Gastrocnemius medialis (tissue), 4 donors: ENCODE measurements around the gene MEIKIN. TPM values are rescaled to one million over a fixed set of nuclear protein-coding genes. Genes with fewer than 3 reads are reported as not detected.
A peak's percentile ranks its signal among the peaks of the same experiment; 100 is the strongest.
"Not testable (repeated sequence)": the region's sequence is repeated elsewhere in the genome, so short reads cannot be mapped to it uniquely, and the experiment has no call there.

ENCODE experiments used
- ATAC-seq, 2 donors: fragments of 150-250 bp; one replicate each; pipeline ENCODE4 v1.9.1; 2016
- DNase-seq, 2 donors: peaks; one replicate each; pipeline ENCODE4 v3.0.0-alpha.2; 2019
- H3K27ac ChIP-seq, 4 donors: fragments of 200-600 bp; sonication (generic); 1 replicate in 1 of 4; 2 replicates in 3 of 4; pipeline ENCODE4 v1.5.1; 2016 to 2018; ENCODE audit warnings: mild to moderate bottlenecking in 2 of 4, moderate library complexity in 1 of 4
- H3K27me3 ChIP-seq, 3 donors: fragments of 200-600 bp; sonication (generic) in 2 of 3; 1 replicate in 1 of 3; 2 replicates in 2 of 3; pipeline versions ENCODE4 v1.5.1 to v1.6.0; 2016 to 2019; ENCODE audit warnings: mild to moderate bottlenecking in 1 of 3, moderate library complexity in 1 of 3
- H3K36me3 ChIP-seq, 2 donors: fragments of 200-600 bp; sonication (generic) in 1 of 2; one replicate each; pipeline ENCODE4 v1.5.1; 2017 to 2018
- H3K4me1 ChIP-seq, 2 donors: fragments of 200-600 bp; sonication (generic) in 1 of 2; one replicate each; pipeline ENCODE4 v1.5.1; 2016 to 2017; ENCODE audit warnings: mild to moderate bottlenecking in 2 of 2
- H3K4me3 ChIP-seq, 4 donors: fragments of 200-600 bp; sonication (generic) in 3 of 4; 1 replicate in 1 of 4; 2 replicates in 3 of 4; pipeline ENCODE4 v1.5.1; 2016 to 2019; ENCODE audit warnings: mild to moderate bottlenecking in 2 of 4
- H3K9me3 ChIP-seq, 3 donors: fragments of 200-600 bp; sonication (generic) in 2 of 3; 1 replicate in 1 of 3; 2 replicates in 2 of 3; pipeline ENCODE4 v1.5.1; 2016 to 2019
- CTCF ChIP-seq, 5 experiments: fragments of 450-650 bp in 3 of 5; fragments of 200-600 bp in 2 of 5; sonication (generic) in 2 of 5; IDR thresholded peaks in 4 of 5; conservative IDR thresholded peaks in 1 of 5; 1 replicate in 4 of 5; 2 replicates in 1 of 5; pipeline ENCODE4 v1.5.1; 2016 to 2019; ENCODE audit warnings: antibody characterized with exemption in 5 of 5, mild to moderate bottlenecking in 3 of 5, moderate library complexity in 3 of 5
- POLR2A ChIP-seq, 2 donors: fragments of 450-650 bp; IDR thresholded peaks; one replicate each; pipeline ENCODE4 v1.6.1; 2017; ENCODE audit warnings: antibody characterized with exemption in 2 of 2, mild to moderate bottlenecking in 2 of 2, moderate library complexity in 2 of 2
- in situ Hi-C, 4 donors: fragments of 200-750 bp; cut with MboI; loops; one replicate each; pipeline versions ENCODE4 v1.15.0 to v1.8.0; 2017; ENCODE audit warnings: low sequenced_read_pairs in 4 of 4
- intact Hi-C: fragments of 100-400 bp; cut with DNase I; formaldehyde crosslinking; loops from one replicate; pipeline ENCODE4 v1.15.1; 2023; ENCODE audit warnings: low total_unique reads
- total RNA-seq, 4 donors: library from RNA; depleted of rRNA; stranded (reverse); fragments of >200 nt; gene quantifications; one replicate each; pipeline versions ENCODE4 v1.1.0 to v1.2.3, GENCODE V29; 2016

Gene MEIKIN
- total RNA-seq, 4 donors from 2014 or later, result not detected

DNA sequence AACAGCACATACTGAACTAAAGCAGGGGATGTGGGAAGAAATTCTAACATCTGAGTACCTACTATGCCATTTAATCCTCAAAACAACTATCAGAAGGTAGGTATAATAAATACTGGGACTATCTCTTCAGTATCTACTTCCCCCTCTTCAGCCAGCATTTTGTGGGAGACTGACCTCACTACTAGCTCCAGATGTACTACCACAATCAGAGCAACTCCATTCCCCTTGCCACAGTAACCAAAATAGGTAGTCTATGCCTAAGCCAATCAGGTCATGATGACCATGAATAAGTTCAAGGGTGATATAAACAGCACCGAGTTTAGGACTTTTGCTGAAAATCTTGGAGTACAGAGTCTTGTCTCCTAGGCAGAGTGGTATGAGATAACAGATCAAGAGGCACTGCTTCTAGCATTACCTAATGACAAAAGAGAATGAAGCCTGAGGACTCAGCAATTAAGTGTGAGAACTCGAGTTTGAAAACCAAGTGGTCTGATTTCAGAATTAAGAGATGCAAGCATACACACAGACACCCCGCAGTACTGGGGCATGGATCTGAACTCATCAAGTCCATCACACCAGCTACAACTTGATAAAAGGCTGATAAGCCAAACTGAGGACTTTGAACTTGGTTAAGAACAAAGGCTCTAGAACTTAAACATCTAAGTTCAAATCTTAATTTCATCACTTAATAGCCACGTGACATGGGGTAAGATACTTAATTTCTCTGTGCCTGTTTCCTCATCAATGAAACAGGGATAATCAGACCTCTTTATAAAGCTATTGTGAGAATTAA, 158.4 kb downstream of the MEIKIN start:
- peaks cover 38 to 49% of the 10 kb centered on the region in 2 donors for H3K4me1 ChIP-seq

DNA sequence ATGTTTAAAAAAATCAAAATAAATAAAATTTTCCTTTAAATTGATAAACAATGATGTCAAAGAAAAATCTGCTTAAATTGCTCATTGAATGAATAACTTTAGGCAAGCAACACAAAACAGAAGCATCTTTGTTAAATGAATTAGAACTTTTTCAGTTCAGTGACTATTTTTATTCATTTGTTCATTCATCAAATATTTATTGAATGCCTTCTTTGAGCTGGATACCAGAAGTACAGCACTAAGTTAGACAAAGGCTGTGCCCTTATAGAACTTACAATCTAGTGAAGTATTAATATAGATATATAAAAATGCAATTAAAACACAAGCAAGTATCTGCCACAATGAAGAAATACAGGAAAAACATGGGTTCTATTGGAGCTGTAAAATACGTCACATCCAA, 159.4 kb downstream of the MEIKIN start:
- no peak for DNase-seq
- TF ChIP-seq CTCF (IDR thresholded peaks at IDR 0.05 in 4 of 5, conservative IDR thresholded peaks at IDR 0.05 in 1 of 5), result no peak
- TF ChIP-seq POLR2A (IDR thresholded peaks at IDR 0.05), result no peak
- intact Hi-C loops, result no loop called here
- Histone ChIP-seq H3K36me3 (no peaks in the 10 kb centered on the region), H3K27ac (no peak overlapping the region), H3K27me3 (no peaks in the 10 kb centered on the region), H3K4me1 (peaks cover 28 to 47% of the 10 kb centered on the region in 2 donors), H3K9me3 (no peaks in the 10 kb centered on the region), H3K4me3 (no peak overlapping the region)
- in situ Hi-C loops, result no loop called here
- no peak for ATAC-seq

More for the DNA sequence above, 158.4 kb downstream of the MEIKIN start:
- no peaks in the 10 kb centered on the region for H3K36me3 ChIP-seq
- TF ChIP-seq CTCF (IDR thresholded peaks at IDR 0.05 in 4 of 5, conservative IDR thresholded peaks at IDR 0.05 in 1 of 5), result no peak
- TF ChIP-seq POLR2A (IDR thresholded peaks at IDR 0.05), result no peak
- ATAC-seq (no peak), DNase-seq (no peak)
- intact Hi-C loops (no loop called here), in situ Hi-C loops (no loop called here)
- H3K27me3 ChIP-seq, result no peaks in the 10 kb centered on the region
- H3K27ac ChIP-seq, result peak overlapping the region in 3 of 4 donors; percentile 13 to 50 (median 30)
- H3K4me3 ChIP-seq, result no peak overlapping the region
- H3K9me3 ChIP-seq, result no peaks in the 10 kb centered on the region

GRCh38 chr5:131783874-131784273, 161.6 kb downstream of the MEIKIN start:
- no peaks in the 10 kb centered on the region for H3K9me3 ChIP-seq
- H3K27ac ChIP-seq, result no peak overlapping the region
- no peak for DNase-seq
- ATAC-seq, result no peak
- no peak overlapping the region for H3K4me3 ChIP-seq
- no peaks in the 10 kb centered on the region for H3K27me3 ChIP-seq
- TF ChIP-seq POLR2A (IDR thresholded peaks at IDR 0.05) (no peak), CTCF (IDR thresholded peaks at IDR 0.05 in 4 of 5, conservative IDR thresholded peaks at IDR 0.05 in 1 of 5) (no peak)
- H3K36me3 ChIP-seq, result no peaks in the 10 kb centered on the region
- in situ Hi-C loops, result no loop called here
- intact Hi-C loops, result no loop called here
- peaks cover 24 to 41% of the 10 kb centered on the region in 2 donors for H3K4me1 ChIP-seq

GRCh38 chr5:131783357-131783756, 162.1 kb downstream of the MEIKIN start:
- peaks cover 24 to 39% of the 10 kb centered on the region in 2 donors for H3K4me1 ChIP-seq
- in situ Hi-C loops, result no loop called here
- intact Hi-C loops, result no loop called here
- DNase-seq (no peak), ATAC-seq (no peak)
- H3K27ac ChIP-seq, result no peak overlapping the region
- no peak overlapping the region for H3K4me3 ChIP-seq
- no peaks in the 10 kb centered on the region for H3K27me3 ChIP-seq
- no peaks in the 10 kb centered on the region for H3K9me3 ChIP-seq
- H3K36me3 ChIP-seq, result no peaks in the 10 kb centered on the region
- TF ChIP-seq POLR2A (IDR thresholded peaks at IDR 0.05), result no peak

GRCh38 chr5:131782717-131783116, 162.7 kb downstream of the MEIKIN start:
- H3K27ac ChIP-seq, result no peak overlapping the region
- no peaks in the 10 kb centered on the region for H3K27me3 ChIP-seq
- DNase-seq (no peak), ATAC-seq (no peak)
- H3K4me1 ChIP-seq, result peaks cover 22 to 32% of the 10 kb centered on the region in 2 donors
- in situ Hi-C loops (no loop called here), intact Hi-C loops (no loop called here)
- no peaks in the 10 kb centered on the region for H3K9me3 ChIP-seq
- H3K4me3 ChIP-seq, result no peak overlapping the region
- no peak for TF ChIP-seq CTCF (IDR thresholded peaks at IDR 0.05 in 4 of 5, conservative IDR thresholded peaks at IDR 0.05 in 1 of 5)
- TF ChIP-seq POLR2A (IDR thresholded peaks at IDR 0.05), result no peak
- H3K36me3 ChIP-seq, result no peaks in the 10 kb centered on the region

- in situ Hi-C loops, H3K27ac ChIP-seq, H3K4me3 ChIP-seq, H3K36me3 ChIP-seq, H3K9me3 ChIP-seq, intact Hi-C loops, H3K27me3 ChIP-seq, ATAC-seq, DNase-seq: not testable (repeated sequence)
- peaks cover 38 to 50% of the 10 kb centered on the region in 2 donors for H3K4me1 ChIP-seq
These were observed 167.3 kb downstream of the MEIKIN start for GRCh38 chr5:131778141-131778540.
